IPS DF 19.7 (cell line): ENCODE results near the gene PHF3.

ENCODE experiments used
- DNase-seq: peaks from one replicate; pipeline ENCODE4 v3.0.0-alpha.2; 2013; ENCODE audit warnings: low read depth, low spot score

The PHF3 gene, protein sequence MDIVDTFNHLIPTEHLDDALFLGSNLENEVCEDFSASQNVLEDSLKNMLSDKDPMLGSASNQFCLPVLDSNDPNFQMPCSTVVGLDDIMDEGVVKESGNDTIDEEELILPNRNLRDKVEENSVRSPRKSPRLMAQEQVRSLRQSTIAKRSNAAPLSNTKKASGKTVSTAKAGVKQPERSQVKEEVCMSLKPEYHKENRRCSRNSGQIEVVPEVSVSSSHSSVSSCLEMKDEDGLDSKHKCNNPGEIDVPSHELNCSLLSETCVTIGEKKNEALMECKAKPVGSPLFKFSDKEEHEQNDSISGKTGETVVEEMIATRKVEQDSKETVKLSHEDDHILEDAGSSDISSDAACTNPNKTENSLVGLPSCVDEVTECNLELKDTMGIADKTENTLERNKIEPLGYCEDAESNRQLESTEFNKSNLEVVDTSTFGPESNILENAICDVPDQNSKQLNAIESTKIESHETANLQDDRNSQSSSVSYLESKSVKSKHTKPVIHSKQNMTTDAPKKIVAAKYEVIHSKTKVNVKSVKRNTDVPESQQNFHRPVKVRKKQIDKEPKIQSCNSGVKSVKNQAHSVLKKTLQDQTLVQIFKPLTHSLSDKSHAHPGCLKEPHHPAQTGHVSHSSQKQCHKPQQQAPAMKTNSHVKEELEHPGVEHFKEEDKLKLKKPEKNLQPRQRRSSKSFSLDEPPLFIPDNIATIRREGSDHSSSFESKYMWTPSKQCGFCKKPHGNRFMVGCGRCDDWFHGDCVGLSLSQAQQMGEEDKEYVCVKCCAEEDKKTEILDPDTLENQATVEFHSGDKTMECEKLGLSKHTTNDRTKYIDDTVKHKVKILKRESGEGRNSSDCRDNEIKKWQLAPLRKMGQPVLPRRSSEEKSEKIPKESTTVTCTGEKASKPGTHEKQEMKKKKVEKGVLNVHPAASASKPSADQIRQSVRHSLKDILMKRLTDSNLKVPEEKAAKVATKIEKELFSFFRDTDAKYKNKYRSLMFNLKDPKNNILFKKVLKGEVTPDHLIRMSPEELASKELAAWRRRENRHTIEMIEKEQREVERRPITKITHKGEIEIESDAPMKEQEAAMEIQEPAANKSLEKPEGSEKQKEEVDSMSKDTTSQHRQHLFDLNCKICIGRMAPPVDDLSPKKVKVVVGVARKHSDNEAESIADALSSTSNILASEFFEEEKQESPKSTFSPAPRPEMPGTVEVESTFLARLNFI (N-terminal part only)

GRCh38 chr6:63635588-63636517, at the start of gene PHF3:
Gene PHF3, plus strand, starts transcription at chr6:63635802. Its CDS starts 10,750 bp downstream, at chr6:63646552.
- DNase-seq, result no peak

DNA sequence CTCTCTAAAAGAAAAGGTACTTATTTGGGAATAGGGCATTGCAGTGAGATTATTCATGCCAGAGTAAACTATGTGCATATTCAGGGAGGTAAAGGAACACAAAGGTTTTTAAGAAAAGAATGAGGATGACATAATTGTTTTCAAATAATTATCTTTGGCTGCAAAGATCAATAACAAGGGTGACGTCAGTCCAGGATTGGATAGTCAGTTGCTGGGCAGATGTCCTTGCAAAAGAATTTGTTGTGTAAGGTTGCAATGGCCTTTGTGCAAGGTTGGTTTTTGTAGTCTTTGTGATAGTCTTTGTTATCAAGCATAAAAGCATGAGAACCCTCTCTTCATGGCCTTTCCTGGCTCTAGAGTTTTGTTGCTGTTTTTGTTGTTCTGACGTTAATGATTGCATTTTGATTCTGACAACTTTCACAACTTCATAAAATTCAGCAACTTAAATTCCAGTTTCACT, 45.6 kb upstream of the PHF3 start:
- DNase-seq, result no peak

DNA sequence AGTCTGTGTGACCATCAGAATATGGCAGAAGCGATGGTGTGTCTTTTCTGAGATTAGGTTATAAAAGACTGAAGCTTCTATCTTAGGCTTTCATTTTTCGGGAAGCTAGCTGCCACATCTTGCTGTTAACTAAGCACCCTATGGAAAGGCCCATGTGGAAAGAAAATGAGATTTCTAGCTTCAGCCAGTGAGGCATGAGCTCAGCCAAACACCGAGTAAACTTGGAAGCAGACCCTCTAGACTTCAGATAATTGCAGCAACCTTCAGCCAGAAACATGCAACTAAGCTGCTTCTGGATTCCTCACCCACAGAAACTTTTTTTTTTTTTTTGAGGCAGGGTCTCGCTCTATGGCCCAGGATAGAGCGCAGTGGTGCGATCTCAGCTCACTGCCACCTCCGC, 42.7 kb upstream of the PHF3 start:
- no peak for DNase-seq

GRCh38 chr6:63597141-63598048, 38.2 kb upstream of the PHF3 start:
- DNase-seq, result no peak

- DNase-seq, result peak; percentile 45
These were observed 37.3 kb upstream of the PHF3 start for GRCh38 chr6:63598049-63599036.

DNA sequence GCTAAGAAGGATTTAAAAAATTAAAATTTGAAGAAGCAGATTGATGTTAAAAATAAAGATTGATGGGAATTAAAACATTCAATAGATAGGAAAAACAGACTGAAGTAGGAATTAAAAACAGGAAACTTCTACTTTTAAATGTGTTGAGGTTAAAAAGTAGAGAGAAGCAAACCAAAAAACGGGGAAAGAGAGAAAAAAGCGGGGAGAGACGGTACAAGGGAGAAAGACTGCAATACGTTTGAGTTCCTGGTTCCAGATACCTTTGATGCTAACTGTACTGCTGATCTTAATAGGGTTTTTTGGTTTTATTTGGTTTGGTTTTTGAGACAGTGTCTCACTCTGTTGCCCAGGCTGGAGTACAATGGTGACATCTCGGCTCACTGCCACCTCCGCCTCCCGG, 36.4 kb upstream of the PHF3 start:
- DNase-seq, result no peak

GRCh38 chr6:63600136-63600535, 35.5 kb upstream of the PHF3 start:
- no peak for DNase-seq

DNA sequence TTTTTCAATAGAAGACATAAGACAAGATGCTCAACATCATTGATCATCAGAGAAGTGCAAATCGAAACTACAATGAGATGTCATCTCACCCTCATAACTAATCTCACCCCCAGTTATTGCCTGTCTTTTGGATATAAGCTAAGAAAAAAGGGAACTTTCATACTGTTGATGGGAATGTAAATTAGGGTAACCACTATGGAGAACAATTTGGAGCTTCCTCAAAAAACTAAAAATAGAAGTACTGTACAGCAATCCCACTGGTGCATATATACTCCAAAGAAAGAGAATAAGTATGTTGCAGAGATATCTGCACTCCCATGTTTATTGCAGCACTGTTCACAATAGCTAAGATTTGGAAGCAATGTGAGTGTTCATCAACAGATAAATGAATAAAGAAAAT, 26.4 kb upstream of the PHF3 start:
- no peak for DNase-seq

GRCh38 chr6:63610944-63611343, 24.7 kb upstream of the PHF3 start:
- DNase-seq, result no peak

DNA sequence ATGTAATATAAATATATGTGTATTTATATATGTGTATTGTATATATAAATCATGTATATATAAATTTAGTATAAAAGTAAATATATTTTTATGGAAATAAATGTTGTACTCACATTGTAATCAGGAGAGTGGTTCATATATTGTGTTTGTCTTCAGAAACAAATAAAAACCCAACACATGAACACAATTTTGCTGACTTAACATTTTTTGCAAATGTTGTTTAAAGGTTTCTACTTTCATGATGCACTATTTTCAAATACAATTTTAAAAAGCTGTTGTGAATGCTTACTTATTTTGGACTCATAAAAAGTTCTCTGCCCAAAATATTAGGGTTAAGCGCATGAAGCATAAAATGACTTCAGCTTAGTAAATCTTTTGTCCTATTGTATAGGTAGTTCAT, 24.0 kb upstream of the PHF3 start:
- DNase-seq, result no peak

DNA sequence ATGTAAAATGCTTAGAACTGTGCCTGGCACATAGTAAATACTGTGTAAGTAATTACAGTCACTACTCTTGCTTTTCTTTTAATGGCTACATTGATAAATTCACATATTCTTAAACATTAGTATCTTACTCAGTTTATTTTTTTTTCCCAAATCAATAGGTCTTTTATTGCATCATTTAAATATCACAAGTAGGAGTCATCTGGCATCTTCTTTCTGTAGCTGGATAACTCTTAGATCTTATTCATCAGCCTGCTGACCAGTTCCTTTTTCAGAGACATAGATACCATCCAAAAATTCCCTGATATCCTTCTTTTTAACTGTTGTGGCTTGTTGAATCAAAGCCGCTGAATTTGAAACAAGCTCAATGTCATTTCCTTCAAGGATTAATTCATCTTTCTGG, 20.0 kb upstream of the PHF3 start:
- DNase-seq, result no peak

- no peak for DNase-seq
These were observed 11.5 kb upstream of the PHF3 start for GRCh38 chr6:63624091-63624490.

DNA sequence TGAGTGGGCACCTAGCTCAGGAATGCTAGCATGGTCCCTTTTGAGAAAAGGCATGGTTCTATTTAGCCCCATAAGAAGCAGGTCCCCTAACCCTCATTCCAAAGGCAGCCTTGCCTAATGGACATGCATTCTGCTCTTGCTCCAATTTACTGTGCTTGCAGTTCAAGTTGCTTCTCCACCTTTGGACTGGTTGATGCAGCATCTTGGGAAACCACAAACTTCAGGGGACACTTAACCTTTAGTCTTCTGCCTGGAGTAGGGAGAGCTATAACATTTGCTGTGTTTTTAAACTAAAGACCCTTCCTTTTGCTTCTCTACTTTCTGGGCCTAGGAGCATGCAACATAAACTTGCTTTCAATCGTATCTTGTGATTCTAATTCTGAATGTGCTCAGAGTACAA, 5.1 kb upstream of the PHF3 start:
- DNase-seq, result no peak

DNA sequence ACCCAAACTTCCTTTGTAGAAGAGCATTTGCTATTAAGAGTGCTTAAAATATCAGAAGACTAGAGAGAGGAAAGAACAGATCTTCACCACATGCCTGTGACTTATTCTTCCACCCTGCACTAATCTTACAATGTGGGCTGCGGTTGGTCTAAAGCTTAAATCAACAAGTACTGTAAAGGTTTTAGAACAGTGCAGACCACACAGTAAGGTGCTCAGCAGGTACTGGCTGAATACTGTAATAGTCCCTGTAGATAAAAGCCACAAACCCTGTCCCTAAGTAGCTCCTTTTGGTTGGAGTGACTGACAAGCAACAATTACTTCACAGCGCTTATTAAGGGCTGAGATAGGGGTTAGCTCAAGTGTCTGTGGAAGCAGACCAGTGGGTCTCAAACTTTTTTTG, 972 bp upstream of the PHF3 start:
- DNase-seq, result no peak

DNA sequence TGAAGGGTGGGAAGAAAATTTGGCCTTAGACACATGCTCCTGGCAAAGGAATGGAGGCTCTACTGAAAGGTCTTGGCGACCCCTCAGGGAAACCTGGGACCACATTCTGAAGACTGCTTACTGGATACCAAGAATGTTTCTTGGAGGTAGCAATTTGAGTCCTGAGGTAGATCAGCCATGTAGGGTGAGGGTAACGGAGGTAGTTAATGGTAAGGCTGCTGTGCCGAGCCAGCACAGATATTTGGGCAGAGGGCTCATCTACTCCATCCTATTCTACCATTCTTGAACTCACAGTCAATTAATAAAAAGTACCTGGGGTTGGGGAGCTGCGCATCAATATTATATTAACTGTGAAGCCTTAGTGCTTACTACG, 401 bp upstream of the PHF3 start:
- no peak for DNase-seq

DNA sequence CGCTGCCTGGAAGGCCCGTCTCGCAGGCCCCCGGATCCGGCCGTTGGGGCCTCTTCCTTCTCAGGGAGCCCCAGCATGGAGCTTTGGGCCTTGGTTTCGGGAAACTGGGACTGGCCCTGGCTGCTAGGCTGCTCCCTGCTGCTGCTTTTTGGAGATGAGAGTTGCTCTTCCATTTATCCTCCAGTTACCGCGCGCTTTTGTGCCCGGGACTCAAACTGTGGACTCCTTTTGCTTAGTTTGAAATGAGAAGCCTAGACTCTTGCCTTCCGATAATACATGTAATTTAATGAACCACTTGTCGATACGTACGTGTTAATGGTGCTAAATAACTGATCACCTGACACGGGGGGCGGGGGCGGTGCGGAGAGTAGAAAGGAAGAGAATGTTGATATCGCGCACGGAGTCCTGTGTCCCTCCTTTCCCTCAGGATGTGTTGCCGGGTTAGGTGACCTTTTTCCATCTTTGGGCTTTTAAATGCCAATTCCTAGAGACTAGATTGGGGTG, 968 bp downstream of the PHF3 start:
- no peak for DNase-seq

DNA sequence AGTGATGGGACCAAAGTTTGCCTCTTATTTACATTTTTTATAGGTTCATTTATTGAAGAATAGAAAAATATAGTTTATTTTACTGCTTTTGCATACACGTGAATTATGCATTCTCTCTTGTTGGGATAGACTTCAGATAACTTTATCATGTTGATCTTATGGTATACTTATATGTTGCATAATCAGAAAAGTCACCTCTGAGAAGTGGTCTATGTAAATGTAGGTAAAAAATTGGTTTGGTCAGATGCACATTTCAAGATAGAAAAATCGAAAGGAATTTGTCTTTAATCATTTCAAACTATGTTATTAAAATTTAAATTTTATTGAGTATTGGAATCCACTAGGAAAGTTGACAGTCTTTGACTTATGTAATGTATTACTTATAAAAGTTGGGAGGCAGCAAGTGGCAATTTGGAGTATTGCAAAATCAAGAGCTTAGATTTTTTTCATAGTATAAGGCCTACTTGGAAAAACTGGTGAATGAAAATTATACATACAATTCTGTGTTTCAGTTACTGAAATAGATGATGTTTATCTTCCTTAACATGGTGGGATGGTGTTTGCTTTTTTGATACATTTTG, 2.4 kb downstream of the PHF3 start:
- DNase-seq, result no peak

DNA sequence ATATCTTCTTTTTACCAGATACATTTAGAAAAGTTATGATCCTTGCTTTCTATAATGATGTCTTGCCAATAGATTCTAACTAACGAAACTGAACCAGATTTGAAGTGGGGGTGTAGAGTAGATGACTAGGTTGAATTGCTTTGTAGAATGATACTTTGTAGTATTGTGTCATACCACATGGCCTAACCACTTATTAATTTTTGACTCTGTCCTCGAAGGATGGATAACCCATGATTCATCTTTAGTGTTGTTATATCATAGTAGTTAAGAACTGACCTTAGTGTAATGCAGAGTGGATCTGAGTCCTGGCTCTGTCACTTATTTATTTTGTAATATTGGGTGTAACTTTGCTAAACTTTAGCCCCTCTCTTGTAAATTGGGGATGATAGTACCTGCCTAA, 4.5 kb downstream of the PHF3 start:
- DNase-seq, result no peak
